Stimulated activated memory B cell treated with anti-CD40 and anti-IgM and Interleukin-4, amounts not matched to agents 10 μg/mL and 1 μg/mL and 100 μg/mL, for 72 hours (primary cell): Measurements from ENCODE around the gene KIF19.

Experiments
- ATAC-seq: fragments of 150-1000 bp; cut with Tn5 transposase; 2 replicates; pipeline ENCODE4 v1.10.0; 2021
- H3K27ac Mint-ChIP-seq: one replicate; pipeline ENCODE4 v1.8.0; 2022; ENCODE audit warnings: mild to moderate bottlenecking, mixed read lengths
- H3K27me3 Mint-ChIP-seq: one replicate; pipeline ENCODE4 v1.8.0; 2022; ENCODE audit warnings: mixed read lengths
- H3K36me3 Mint-ChIP-seq: one replicate; pipeline ENCODE4 v1.8.0; 2022; ENCODE audit warnings: mixed read lengths
- H3K4me1 Mint-ChIP-seq: one replicate; pipeline ENCODE4 v1.8.0; 2022; ENCODE audit warnings: mixed read lengths
- H3K4me3 Mint-ChIP-seq: one replicate; pipeline ENCODE4 v1.8.0; 2022; ENCODE audit warnings: mild to moderate bottlenecking, moderate library complexity, mixed read lengths
- H3K9me3 Mint-ChIP-seq: one replicate; pipeline ENCODE4 v1.8.0; 2022; ENCODE audit warnings: mixed read lengths

The KIF19 gene

DNA sequence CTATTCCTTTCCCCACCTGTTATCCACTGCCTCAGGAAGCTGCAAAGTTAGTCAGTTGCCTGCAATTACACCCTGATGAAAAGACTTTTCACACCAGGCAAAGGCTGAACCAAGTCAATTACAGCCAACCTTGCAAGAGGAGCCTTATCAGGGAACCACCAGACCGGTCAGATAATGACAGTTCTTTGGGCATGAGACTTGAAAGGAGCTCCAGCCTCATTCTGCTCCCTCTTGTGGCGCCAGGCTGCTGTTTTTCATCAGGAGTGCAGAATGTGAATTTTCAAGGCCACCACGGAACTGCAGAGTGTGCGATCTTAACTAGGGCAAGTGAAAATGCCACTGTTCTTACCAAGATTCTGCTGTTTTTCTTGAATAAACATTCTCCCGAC, 29.5 kb upstream of the KIF19 start:
- peaks cover 3% of the 10 kb centered on the region for H3K9me3 Mint-ChIP-seq
- ATAC-seq = no peak
- H3K4me1 Mint-ChIP-seq = peaks cover 5% of the 10 kb centered on the region
- peaks cover 62% of the 10 kb centered on the region for H3K27me3 Mint-ChIP-seq
- H3K4me3 Mint-ChIP-seq = no peak overlapping the region
- H3K36me3 Mint-ChIP-seq = no peaks in the 10 kb centered on the region
- no peak overlapping the region for H3K27ac Mint-ChIP-seq

DNA sequence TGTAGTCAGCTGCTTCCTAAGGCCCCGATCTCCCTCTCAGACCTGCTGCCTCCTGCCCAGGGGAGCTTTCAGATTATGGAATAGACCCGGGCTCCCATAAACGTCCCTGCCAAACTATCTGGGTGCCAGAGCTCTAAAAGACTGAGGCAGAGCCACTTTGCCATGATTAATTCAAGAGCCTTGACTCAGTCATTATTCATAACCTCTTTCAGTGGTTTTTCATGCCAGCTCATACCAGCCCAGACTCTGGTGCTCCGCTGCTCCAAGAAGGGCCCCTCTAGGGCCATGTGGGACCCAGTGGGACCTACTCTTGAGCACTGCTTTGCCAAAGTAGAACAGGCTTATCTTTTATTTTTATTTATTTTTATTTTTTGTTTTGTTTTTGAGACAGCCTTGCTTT, 28.1 kb upstream of the KIF19 start:
- Mint-ChIP-seq H3K36me3 (no peaks in the 10 kb centered on the region), H3K9me3 (peaks cover 3% of the 10 kb centered on the region)
- ATAC-seq = no peak

GRCh38 chr17:74298778-74299177, 27.2 kb upstream of the KIF19 start:
- peaks cover 3% of the 10 kb centered on the region for H3K9me3 Mint-ChIP-seq
- no peak overlapping the region for H3K4me3 Mint-ChIP-seq
- H3K4me1 Mint-ChIP-seq = peaks cover 5% of the 10 kb centered on the region
- ATAC-seq = no peak
- H3K36me3 Mint-ChIP-seq = no peaks in the 10 kb centered on the region
- H3K27me3 Mint-ChIP-seq = peaks cover 62% of the 10 kb centered on the region
- no peak overlapping the region for H3K27ac Mint-ChIP-seq

More for the DNA sequence above, 28.1 kb upstream of the KIF19 start:
- peaks cover 64% of the 10 kb centered on the region for H3K27me3 Mint-ChIP-seq
- H3K4me1 Mint-ChIP-seq = peaks cover 5% of the 10 kb centered on the region
- no peak overlapping the region for H3K27ac Mint-ChIP-seq
- no peak overlapping the region for H3K4me3 Mint-ChIP-seq

DNA sequence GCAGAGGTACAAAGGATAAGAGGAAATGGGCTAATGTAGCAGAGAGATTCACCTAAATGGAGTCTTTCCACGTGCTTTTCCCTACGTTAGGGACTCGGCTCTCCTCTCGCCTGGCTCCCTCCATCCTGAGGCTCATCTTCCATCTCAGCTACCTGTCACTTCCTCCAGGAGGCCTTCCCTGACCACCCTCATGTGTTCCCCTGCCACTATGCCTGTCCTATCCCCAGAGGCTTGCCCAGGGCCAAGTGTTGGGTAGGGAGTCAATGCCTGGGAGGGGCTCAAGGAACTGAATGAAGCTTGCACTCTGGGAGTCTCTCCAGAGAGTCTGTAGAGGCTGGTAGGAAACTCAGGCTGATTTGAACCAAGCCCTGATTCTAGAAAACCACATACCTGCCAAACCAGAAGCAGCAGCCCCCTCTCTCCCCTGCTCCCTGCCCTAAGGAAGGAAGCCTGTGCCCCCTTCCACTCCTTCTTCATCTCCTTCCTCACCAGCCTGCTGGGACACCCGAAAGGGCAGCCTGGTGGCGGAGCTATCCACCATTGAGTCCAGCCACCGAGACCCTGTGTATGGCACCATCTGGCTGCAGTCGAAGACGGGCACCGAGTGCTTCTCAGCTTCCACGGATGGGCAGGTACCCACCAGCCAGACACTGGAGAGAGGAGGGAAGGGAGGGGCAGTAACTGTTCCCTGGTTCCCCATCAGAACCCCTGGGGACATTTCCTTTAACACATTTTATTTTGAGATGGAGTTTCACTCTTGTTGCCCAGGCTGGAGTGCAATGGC, 26.6 kb upstream of the KIF19 start:
- H3K27ac Mint-ChIP-seq = no peak overlapping the region

GRCh38 chr17:74303305-74303704, 22.7 kb upstream of the KIF19 start:
- Mint-ChIP-seq H3K9me3 (no peaks in the 10 kb centered on the region), H3K27me3 (peaks cover 54% of the 10 kb centered on the region), H3K4me3 (no peak overlapping the region), H3K36me3 (no peaks in the 10 kb centered on the region), H3K4me1 (peaks cover 5% of the 10 kb centered on the region), H3K27ac (no peak overlapping the region)
- ATAC-seq = no peak

More for the DNA sequence above, 26.6 kb upstream of the KIF19 start:
- peaks cover 3% of the 10 kb centered on the region for H3K9me3 Mint-ChIP-seq
- peaks cover 5% of the 10 kb centered on the region for H3K4me1 Mint-ChIP-seq
- H3K36me3 Mint-ChIP-seq = no peaks in the 10 kb centered on the region
- peaks cover 56% of the 10 kb centered on the region for H3K27me3 Mint-ChIP-seq
- no peak overlapping the region for H3K4me3 Mint-ChIP-seq
- no peak for ATAC-seq

- Mint-ChIP-seq H3K4me1 (peaks cover 5% of the 10 kb centered on the region), H3K9me3 (no peaks in the 10 kb centered on the region), H3K36me3 (no peaks in the 10 kb centered on the region), H3K27me3 (peaks cover 54% of the 10 kb centered on the region), H3K4me3 (no peak overlapping the region), H3K27ac (no peak overlapping the region)
- no peak for ATAC-seq
These were observed 21.8 kb upstream of the KIF19 start for GRCh38 chr17:74304184-74304583.

- H3K27me3 Mint-ChIP-seq = peaks cover 47% of the 10 kb centered on the region
- H3K4me1 Mint-ChIP-seq = peaks cover 5% of the 10 kb centered on the region
- H3K9me3 Mint-ChIP-seq = no peaks in the 10 kb centered on the region
- no peak overlapping the region for H3K4me3 Mint-ChIP-seq
- ATAC-seq = no peak
- no peaks in the 10 kb centered on the region for H3K36me3 Mint-ChIP-seq
- H3K27ac Mint-ChIP-seq = no peak overlapping the region
These were observed 20.0 kb upstream of the KIF19 start for GRCh38 chr17:74305865-74306654.

DNA sequence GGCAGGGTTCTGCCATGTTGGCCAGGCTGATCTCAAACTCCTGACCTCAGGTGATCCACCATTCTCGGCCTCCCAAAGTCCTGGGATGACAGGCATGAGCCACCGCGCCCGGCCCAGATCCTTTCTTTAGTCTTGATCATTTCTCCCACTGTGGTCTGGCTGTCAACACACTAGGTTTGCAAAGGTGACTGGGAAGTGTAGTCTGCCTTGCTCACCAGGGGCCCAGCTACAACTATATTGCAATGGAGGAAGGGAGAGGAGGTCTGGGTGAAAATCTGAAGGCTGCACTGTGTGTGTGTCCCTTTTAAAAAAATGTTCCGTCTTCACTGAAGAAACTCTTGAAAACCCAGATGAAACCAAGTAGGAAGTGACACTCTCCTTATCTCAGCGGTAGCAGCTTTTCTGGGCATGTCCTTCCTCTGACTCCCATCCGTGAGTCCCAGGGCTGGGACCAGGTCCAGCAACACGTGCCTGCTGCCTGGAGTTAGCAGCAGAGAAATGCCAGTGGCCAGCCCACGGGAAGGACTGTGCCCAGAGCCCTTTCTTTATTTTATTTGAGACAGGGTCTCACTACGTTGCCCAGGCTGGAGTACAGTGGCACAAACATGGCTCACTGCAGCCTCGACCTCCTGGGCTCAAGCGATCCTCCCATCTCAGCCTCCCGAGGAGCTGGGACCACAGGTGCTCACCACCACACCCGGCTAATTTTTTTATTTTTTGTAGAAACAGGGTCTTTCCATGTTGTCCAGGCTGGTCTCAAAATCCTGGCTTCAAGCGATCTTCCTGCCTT, 17.8 kb upstream of the KIF19 start:
- ATAC-seq = no peak
- H3K4me3 Mint-ChIP-seq = no peak overlapping the region
- H3K36me3 Mint-ChIP-seq = no peaks in the 10 kb centered on the region
- peaks cover 6% of the 10 kb centered on the region for H3K9me3 Mint-ChIP-seq
- peaks cover 56% of the 10 kb centered on the region for H3K27me3 Mint-ChIP-seq
- H3K4me1 Mint-ChIP-seq = no peaks in the 10 kb centered on the region
- H3K27ac Mint-ChIP-seq = no peak overlapping the region

DNA sequence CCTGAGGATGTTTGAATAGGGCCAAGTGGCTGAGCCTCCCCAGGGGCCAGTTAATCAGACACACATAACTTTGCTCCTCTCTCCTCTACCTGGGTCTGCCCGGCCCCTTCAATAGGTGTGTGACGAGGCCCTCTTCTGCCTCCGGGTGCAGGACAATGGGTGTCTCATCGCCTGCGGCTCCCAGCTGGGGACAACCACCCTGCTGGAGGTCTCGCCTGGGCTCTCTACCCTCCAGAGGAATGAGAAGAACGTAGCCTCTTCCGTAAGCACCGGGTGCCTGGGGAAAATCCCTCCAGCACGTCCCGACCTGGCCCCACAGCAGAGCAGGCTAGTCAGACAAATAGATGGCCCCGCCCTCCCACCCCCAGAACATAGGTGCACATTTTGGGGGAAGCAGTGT, 16.1 kb upstream of the KIF19 start:
- no peaks in the 10 kb centered on the region for H3K36me3 Mint-ChIP-seq
- H3K4me1 Mint-ChIP-seq = no peaks in the 10 kb centered on the region
- H3K4me3 Mint-ChIP-seq = no peak overlapping the region
- H3K27me3 Mint-ChIP-seq = peaks cover 53% of the 10 kb centered on the region
- ATAC-seq = no peak
- H3K9me3 Mint-ChIP-seq = peaks cover 6% of the 10 kb centered on the region
- H3K27ac Mint-ChIP-seq = no peak overlapping the region

GRCh38 chr17:74314877-74315276, 11.1 kb upstream of the KIF19 start:
- Mint-ChIP-seq H3K36me3 (no peaks in the 10 kb centered on the region), H3K9me3 (peaks cover 6% of the 10 kb centered on the region), H3K4me3 (no peak overlapping the region), H3K4me1 (no peaks in the 10 kb centered on the region), H3K27ac (no peak overlapping the region), H3K27me3 (peaks cover 39% of the 10 kb centered on the region)
- no peak for ATAC-seq

DNA sequence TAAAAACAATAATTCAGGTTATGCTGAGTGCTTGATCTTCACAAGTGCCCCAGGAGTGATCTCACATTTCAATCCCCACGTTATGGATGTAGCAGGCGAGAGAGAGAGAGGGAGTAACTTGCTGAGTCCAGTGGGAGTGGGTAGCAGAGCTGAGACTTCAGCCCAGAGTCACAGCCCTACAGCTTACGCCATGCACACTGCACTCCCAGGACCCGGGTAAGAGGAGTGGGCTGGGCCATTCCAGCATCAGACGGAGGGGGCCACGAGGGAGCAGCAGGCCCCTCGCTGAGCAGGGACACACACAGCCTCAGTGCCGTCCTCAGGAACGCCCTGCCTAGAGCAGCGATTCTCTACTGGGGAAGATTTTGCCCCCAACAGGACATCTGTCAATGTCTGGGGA, 9.8 kb upstream of the KIF19 start:
- H3K4me1 Mint-ChIP-seq = no peaks in the 10 kb centered on the region
- no peak for ATAC-seq
- peaks cover 6% of the 10 kb centered on the region for H3K9me3 Mint-ChIP-seq
- peaks cover 48% of the 10 kb centered on the region for H3K27me3 Mint-ChIP-seq
- no peak overlapping the region for H3K27ac Mint-ChIP-seq
- no peaks in the 10 kb centered on the region for H3K36me3 Mint-ChIP-seq
- H3K4me3 Mint-ChIP-seq = no peak overlapping the region

DNA sequence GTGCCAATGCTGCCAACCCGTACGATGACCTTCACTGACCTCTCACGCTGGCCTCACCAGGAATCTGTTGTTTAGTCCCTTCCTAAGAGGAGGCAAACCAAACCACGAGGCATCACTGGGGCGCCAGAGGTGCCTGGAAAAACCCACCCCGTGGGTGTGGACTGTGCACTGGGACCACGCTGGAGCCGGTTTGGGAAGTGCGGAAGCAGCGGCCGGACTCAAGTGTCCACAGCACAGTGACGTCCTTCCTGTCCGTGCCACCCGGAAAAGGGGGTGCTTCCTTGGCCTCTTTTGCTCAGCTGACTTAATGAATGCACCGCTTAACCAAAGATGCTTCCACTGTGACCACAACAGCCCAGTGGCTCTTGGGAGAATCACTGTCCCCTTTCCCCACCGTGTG, 9.0 kb upstream of the KIF19 start:
- no peak for ATAC-seq
- Mint-ChIP-seq H3K4me3 (no peak overlapping the region), H3K36me3 (no peaks in the 10 kb centered on the region), H3K27ac (no peak overlapping the region), H3K9me3 (peaks cover 6% of the 10 kb centered on the region), H3K4me1 (no peaks in the 10 kb centered on the region), H3K27me3 (peaks cover 49% of the 10 kb centered on the region)

DNA sequence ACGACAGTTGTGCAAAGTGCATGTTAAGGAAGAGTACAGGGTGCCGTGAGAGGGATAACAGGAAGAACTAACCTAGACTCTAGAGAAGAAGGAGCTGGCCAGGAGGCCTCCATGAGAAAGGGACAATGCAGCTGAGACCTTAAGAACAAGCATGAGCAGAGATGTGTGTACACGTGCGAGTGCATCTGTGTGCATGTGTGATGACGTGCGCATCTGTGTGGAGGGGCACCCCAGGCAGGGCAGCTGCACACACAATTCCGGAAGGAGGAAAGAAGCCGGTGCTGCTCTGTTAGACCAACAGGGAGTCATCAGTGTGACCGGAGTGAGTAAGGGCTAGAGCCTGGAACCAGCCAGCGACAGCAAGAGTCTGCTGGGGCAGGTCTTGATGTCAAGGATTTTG, 7.6 kb upstream of the KIF19 start:
- Mint-ChIP-seq H3K4me3 (no peak overlapping the region), H3K27me3 (peaks cover 53% of the 10 kb centered on the region), H3K9me3 (no peaks in the 10 kb centered on the region), H3K36me3 (no peaks in the 10 kb centered on the region), H3K4me1 (no peaks in the 10 kb centered on the region), H3K27ac (no peak overlapping the region)
- no peak for ATAC-seq

DNA sequence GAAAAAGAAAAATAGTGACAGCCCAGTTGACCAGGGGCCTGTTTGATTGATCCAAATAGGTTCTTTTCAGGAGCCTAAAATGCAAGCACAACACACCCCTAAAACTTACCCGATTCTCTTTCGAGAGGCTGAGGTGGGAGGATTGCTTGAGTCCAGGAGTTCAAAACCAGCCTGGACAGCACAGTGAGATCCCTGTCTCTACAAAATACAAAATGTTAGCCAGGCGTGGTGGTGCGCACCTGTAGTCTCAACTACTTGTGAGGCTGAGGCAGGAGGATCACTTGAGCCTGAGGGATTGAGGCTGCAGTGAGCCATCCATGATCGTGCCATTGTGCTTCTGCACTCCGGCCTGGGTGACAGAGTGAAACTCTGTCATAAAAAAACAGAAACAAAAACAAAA, 1.5 kb upstream of the KIF19 start:
- no peak for ATAC-seq
- peaks cover 88% of the 10 kb centered on the region for H3K27me3 Mint-ChIP-seq
- H3K27ac Mint-ChIP-seq = no peak overlapping the region
- no peak overlapping the region for H3K4me3 Mint-ChIP-seq
- no peaks in the 10 kb centered on the region for H3K9me3 Mint-ChIP-seq
- H3K36me3 Mint-ChIP-seq = no peaks in the 10 kb centered on the region
- H3K4me1 Mint-ChIP-seq = peaks cover 10% of the 10 kb centered on the region

DNA sequence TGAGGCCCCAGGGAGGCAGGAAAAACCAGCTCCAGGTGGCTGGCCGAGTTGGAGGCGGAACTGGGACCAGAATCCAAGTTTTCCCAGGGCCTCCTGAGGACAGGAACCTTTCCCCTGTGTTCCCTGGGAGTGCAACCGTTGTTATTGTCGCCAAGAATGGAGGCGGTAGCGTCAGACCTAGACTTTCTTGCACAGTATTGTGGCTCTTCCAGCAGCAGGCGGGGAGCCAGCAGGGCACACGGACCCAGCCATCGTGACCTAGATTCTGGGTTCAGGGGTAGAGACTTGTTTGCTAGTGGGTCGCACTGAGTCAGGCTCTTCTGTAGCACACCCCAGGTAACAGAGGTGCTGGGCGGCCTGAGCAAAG, 667 bp upstream of the KIF19 start:
- Mint-ChIP-seq H3K36me3 (no peaks in the 10 kb centered on the region), H3K4me1 (peaks cover 10% of the 10 kb centered on the region), H3K27ac (no peak overlapping the region), H3K9me3 (no peaks in the 10 kb centered on the region), H3K27me3 (peaks cover 85% of the 10 kb centered on the region), H3K4me3 (peak overlapping the region; percentile 22)
- no peak for ATAC-seq
